Kidney glomerular epithelial cell (primary cell): Measurements from ENCODE around the gene PLEKHN1.
"Not testable (repeated sequence)": the region's sequence is repeated elsewhere in the genome, so short reads cannot be mapped to it uniquely, and the experiment has no call there.

Source experiments
- DNase-seq: peaks from one replicate; lab custom pipeline; 2025; lab: John Stamatoyannopoulos, UW

The PLEKHN1 gene

GRCh38 chr1:974293-974640 is 8.0 kb downstream of the PLEKHN1 start:
- DNase-seq: no peak

GRCh38 chr1:974687-975328 is 8.5 kb downstream of the PLEKHN1 start:
- DNase-seq: no peak

GRCh38 chr1:975365-975764 is 9.1 kb downstream of the PLEKHN1 start:
- no peak for DNase-seq

- no peak for DNase-seq
Observed at GRCh38 chr1:975896-976683, 9.8 kb downstream of the PLEKHN1 start.

GRCh38 chr1:976791-977190 is 10.5 kb downstream of the PLEKHN1 start:
- DNase-seq: not testable (repeated sequence)

- no peak for DNase-seq
Observed at GRCh38 chr1:978069-978834, 12.0 kb downstream of the PLEKHN1 start.

- DNase-seq: no peak
Observed at GRCh38 chr1:978835-979743, 12.8 kb downstream of the PLEKHN1 start.

- no peak for DNase-seq
Observed at GRCh38 chr1:979744-980072, 13.4 kb downstream of the PLEKHN1 start.

- DNase-seq: no peak
Observed at GRCh38 chr1:980137-980571, 13.9 kb downstream of the PLEKHN1 start.

GRCh38 chr1:980602-981395 is 14.5 kb downstream of the PLEKHN1 start:
- no peak for DNase-seq

- DNase-seq: no peak
Observed at GRCh38 chr1:981491-981954, 15.2 kb downstream of the PLEKHN1 start.

- no peak for DNase-seq
Observed at GRCh38 chr1:981955-982558, 15.8 kb downstream of the PLEKHN1 start, which contains the start of gene PERM1. PERM1 (minus strand) TSS chr1:982093; CDS start chr1:981029, 1,064 bp downstream.

- DNase-seq: no peak
Observed at GRCh38 chr1:982765-983436, 16.6 kb downstream of the PLEKHN1 start.

GRCh38 chr1:983798-984475 is 17.7 kb downstream of the PLEKHN1 start:
- no peak for DNase-seq

- no peak for DNase-seq
Observed at GRCh38 chr1:984476-984814, 18.2 kb downstream of the PLEKHN1 start.

- DNase-seq: no peak
Observed at GRCh38 chr1:985126-985525, 18.8 kb downstream of the PLEKHN1 start.

- not testable (repeated sequence) for DNase-seq
Observed at GRCh38 chr1:988061-988460, 21.8 kb downstream of the PLEKHN1 start.

- DNase-seq: not testable (repeated sequence)
Observed at GRCh38 chr1:991275-991674, 25.0 kb downstream of the PLEKHN1 start.

GRCh38 chr1:991895-992294 is 25.6 kb downstream of the PLEKHN1 start:
- DNase-seq: no peak
